Caco-2 (cell line): ENCODE measurements around the gene CERK. TPM values are rescaled to one million over a fixed set of nuclear protein-coding genes. Genes with fewer than 3 reads are reported as not detected.

Experiments
- BruUV-seq: library from RNA; stranded (reverse); fragments of 400-500 nt; replicated peaks from 2 replicates; lab custom pipeline; 2021; lab: Mats Ljungman, UMichigan
- CTCF ChIA-PET: fragments of 300-600 bp; sonication (Branson Sonifier 250); formaldehyde crosslinking; loops from one replicate; lab custom pipeline; 2022; ENCODE audit warnings: antibody characterized with exemption; lab: Charles Lee
- POLR2A ChIA-PET: fragments of 300-600 bp; sonication (Branson Sonifier 250); formaldehyde crosslinking; loops from one replicate; lab custom pipeline; 2022; ENCODE audit warnings: antibody characterized with exemption; lab: Charles Lee
- DNase-seq, 2 experiments: peaks; one replicate each; pipeline versions ENCODE4 v3.0.0 to v3.0.0-alpha.2; 2020 to 2022
- H3K27me3 ChIP-seq: replicated peaks from 2 replicates; pipeline ENCODE4 v1.6.0; 2011; ENCODE audit warnings: low read length; ENCODE audit not compliant: control insufficient read depth, insufficient read depth
- H3K36me3 ChIP-seq: 2 replicates; pipeline ENCODE4 v1.5.1; 2011; ENCODE audit warnings: low read length; ENCODE audit not compliant: control insufficient read depth, insufficient read depth
- H3K4me1 ChIP-seq: fragments of 250-450 bp; sonication (Bioruptor Pico); 2 replicates; pipeline ENCODE4 v1.5.1; 2020; ENCODE audit warnings: mild to moderate bottlenecking
- H3K4me3 ChIP-seq: 2 replicates; pipeline ENCODE4 v1.5.1; 2011; ENCODE audit warnings: low read depth, mild to moderate bottlenecking, control low read depth, low read length
- H3K9me3 ChIP-seq: fragments of 250-450 bp; sonication (Bioruptor Pico); 2 replicates; pipeline ENCODE4 v1.5.1; 2020; ENCODE audit warnings: mild to moderate bottlenecking, moderate library complexity
- H3K27ac Mint-ChIP-seq: one replicate; pipeline ENCODE4 v1.8.0; 2022; ENCODE audit warnings: mixed read lengths; ENCODE audit not compliant: unreplicated experiment
- H3K27me3 Mint-ChIP-seq: one replicate; pipeline ENCODE4 v1.8.0; 2022; ENCODE audit warnings: mixed read lengths; ENCODE audit not compliant: insufficient read depth, unreplicated experiment
- H3K36me3 Mint-ChIP-seq: one replicate; pipeline ENCODE4 v1.8.0; 2022; ENCODE audit warnings: mild to moderate bottlenecking, mixed read lengths; ENCODE audit not compliant: insufficient read depth, unreplicated experiment
- H3K4me1 Mint-ChIP-seq: one replicate; pipeline ENCODE4 v1.8.0; 2022; ENCODE audit warnings: low read depth, mixed read lengths; ENCODE audit not compliant: unreplicated experiment
- H3K4me3 Mint-ChIP-seq: one replicate; pipeline ENCODE4 v1.8.0; 2022; ENCODE audit warnings: mild to moderate bottlenecking, moderate library complexity, mixed read lengths; ENCODE audit not compliant: unreplicated experiment
- H3K9me3 Mint-ChIP-seq: one replicate; pipeline ENCODE4 v1.8.0; 2022; ENCODE audit warnings: mixed read lengths; ENCODE audit not compliant: unreplicated experiment
- intact Hi-C: fragments of 100-400 bp; cut with micrococcal nuclease; formaldehyde crosslinking; loops from one replicate; pipeline ENCODE4 v1.10.0; 2022; ENCODE audit not compliant: unreplicated experiment
- total RNA-seq: library from RNA; stranded (reverse); gene quantifications from 2 replicates; pipeline ENCODE4 v1.2.3, GENCODE V29; 2022
- TF ChIP-seq, protein P1 (sequence below), 2 experiments: fragments of 200-600 bp in 1 of 2; IDR thresholded peaks; 1 replicate in 1 of 2; 2 replicates in 1 of 2; pipeline versions ENCODE4 v1.5.1 to v1.8.0; 2011 to 2022; ENCODE audit warnings: antibody characterized with exemption in 1 of 2, control low read depth in 1 of 2, inconsistent platforms in 1 of 2, low read depth in 1 of 2, low read length in 1 of 2, mild to moderate bottlenecking in 1 of 2, moderate library complexity in 1 of 2; ENCODE audit not compliant: insufficient read depth in 1 of 2, severe bottlenecking in 1 of 2, unreplicated experiment in 1 of 2

CERK gene
- total RNA-seq, 1 experiment from 2014 or later, result 35.0 TPM

DNA sequence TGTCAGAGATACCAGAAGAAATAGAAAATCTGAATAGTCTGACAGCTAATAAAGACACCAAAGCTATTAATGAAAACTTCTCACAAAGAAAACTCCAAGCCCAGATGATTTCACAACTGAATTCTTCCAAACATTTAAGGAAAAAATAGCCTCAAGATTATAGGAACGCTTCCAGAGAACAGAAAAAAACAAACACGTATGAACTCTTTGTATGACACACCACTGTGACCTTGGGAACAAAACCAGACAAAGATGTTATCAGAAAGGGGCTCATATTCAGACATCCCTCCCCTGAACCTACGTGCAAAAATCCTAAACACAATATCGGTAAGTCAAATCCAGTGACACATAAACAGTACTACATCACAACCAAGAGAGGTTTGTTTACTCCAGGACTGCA, 23.5 kb downstream of the CERK start:
- no peaks in the 10 kb centered on the region for H3K9me3 ChIP-seq
- Mint-ChIP-seq H3K4me3 (no peak overlapping the region), H3K4me1 (no peaks in the 10 kb centered on the region), H3K36me3 (peaks cover 33% of the 10 kb centered on the region), H3K9me3 (no peaks in the 10 kb centered on the region), H3K27me3 (no peaks in the 10 kb centered on the region), H3K27ac (no peak overlapping the region)
- intact Hi-C loops, result no loop called here
- no TSS peak for BruUV-seq
- DNase-seq, result no peak
- H3K4me1 ChIP-seq, result no peaks in the 10 kb centered on the region
- ChIA-PET CTCF (no interaction called here), POLR2A (no interaction called here)
- no peaks in the 10 kb centered on the region for H3K27me3 ChIP-seq
- no peaks in the 10 kb centered on the region for H3K36me3 ChIP-seq
- TF ChIP-seq, protein P1, sequence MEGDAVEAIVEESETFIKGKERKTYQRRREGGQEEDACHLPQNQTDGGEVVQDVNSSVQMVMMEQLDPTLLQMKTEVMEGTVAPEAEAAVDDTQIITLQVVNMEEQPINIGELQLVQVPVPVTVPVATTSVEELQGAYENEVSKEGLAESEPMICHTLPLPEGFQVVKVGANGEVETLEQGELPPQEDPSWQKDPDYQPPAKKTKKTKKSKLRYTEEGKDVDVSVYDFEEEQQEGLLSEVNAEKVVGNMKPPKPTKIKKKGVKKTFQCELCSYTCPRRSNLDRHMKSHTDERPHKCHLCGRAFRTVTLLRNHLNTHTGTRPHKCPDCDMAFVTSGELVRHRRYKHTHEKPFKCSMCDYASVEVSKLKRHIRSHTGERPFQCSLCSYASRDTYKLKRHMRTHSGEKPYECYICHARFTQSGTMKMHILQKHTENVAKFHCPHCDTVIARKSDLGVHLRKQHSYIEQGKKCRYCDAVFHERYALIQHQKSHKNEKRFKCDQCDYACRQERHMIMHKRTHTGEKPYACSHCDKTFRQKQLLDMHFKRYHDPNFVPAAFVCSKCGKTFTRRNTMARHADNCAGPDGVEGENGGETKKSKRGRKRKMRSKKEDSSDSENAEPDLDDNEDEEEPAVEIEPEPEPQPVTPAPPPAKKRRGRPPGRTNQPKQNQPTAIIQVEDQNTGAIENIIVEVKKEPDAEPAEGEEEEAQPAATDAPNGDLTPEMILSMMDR (IDR thresholded peaks at IDR 0.05; ENCODE audit: insufficient read depth in 1 of 2, low read depth in 1 of 2, low read length in 1 of 2, severe bottlenecking in 1 of 2, unreplicated experiment in 1 of 2), result no peak
- H3K4me3 ChIP-seq, result no peak overlapping the region

DNA sequence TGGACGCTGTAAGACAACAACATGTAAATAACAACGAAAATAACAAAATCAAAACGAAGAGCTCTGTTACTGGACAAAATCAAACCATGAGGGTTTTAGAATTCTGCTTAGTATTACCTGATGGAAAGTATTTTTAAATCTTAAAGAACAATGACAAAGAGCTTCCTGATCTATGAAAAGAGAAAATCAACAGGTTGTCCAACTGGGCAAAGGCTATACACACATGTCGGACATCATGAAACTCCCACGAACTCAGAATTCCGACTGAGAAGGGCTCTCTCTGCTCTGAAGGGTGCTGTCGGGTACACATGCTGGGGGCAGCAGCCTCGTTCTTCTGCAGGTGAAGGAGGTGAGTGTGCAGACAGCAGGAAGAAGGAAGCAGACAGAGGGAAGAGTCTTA, 25.8 kb downstream of the CERK start:
- H3K27me3 ChIP-seq, result no peaks in the 10 kb centered on the region
- Mint-ChIP-seq H3K36me3 (peaks cover 35% of the 10 kb centered on the region), H3K4me3 (no peak overlapping the region), H3K4me1 (no peaks in the 10 kb centered on the region), H3K27me3 (no peaks in the 10 kb centered on the region), H3K9me3 (no peaks in the 10 kb centered on the region), H3K27ac (no peak overlapping the region)
- no peak for DNase-seq
- no peaks in the 10 kb centered on the region for H3K9me3 ChIP-seq
- no peaks in the 10 kb centered on the region for H3K4me1 ChIP-seq
- no TSS peak for BruUV-seq
- no peak overlapping the region for H3K4me3 ChIP-seq
- ChIA-PET CTCF (no interaction called here), POLR2A (no interaction called here)
- TF ChIP-seq, protein P1 (IDR thresholded peaks at IDR 0.05; ENCODE audit: insufficient read depth in 1 of 2, low read depth in 1 of 2, low read length in 1 of 2, severe bottlenecking in 1 of 2, unreplicated experiment in 1 of 2), result no peak
- H3K36me3 ChIP-seq, result 0 out of 2 replicates have a peak, but pooled peaks cover 1% of the 10 kb centered on the region
- intact Hi-C loops, result no loop called here

DNA sequence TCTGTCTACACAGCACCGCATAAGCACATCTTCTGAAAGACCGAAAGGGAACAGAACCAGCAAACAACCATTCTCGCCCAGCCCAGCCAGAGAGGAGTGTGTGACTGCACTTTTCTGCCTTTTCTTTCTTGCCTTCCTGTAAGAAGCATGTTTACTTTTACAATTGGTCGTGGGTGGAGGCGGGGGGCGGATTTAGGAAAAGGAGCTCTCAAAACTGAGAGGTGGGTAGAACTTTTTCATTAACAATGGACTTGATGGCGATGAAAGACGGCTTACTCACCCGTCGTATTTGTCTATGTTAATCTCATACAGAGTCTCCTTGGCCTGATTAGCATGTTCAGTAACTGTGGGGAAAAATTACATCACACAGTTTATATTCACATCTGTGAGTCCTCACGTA, 27.2 kb downstream of the CERK start:
- Histone ChIP-seq H3K9me3 (no peaks in the 10 kb centered on the region), H3K4me1 (no peaks in the 10 kb centered on the region), H3K27me3 (no peaks in the 10 kb centered on the region), H3K36me3 (peaks cover 1% of the 10 kb centered on the region; the same call in 1 of the 2 replicates), H3K4me3 (no peak overlapping the region)
- TF ChIP-seq, protein P1 (IDR thresholded peaks at IDR 0.05; ENCODE audit: insufficient read depth in 1 of 2, low read depth in 1 of 2, low read length in 1 of 2, severe bottlenecking in 1 of 2, unreplicated experiment in 1 of 2), result no peak
- ChIA-PET CTCF (no interaction called here), POLR2A (no interaction called here)
- no peak for DNase-seq
- no peak overlapping the region for H3K27ac Mint-ChIP-seq
- H3K27me3 Mint-ChIP-seq, result no peaks in the 10 kb centered on the region
- H3K4me3 Mint-ChIP-seq, result no peak overlapping the region
- no peaks in the 10 kb centered on the region for H3K4me1 Mint-ChIP-seq
- no peaks in the 10 kb centered on the region for H3K9me3 Mint-ChIP-seq
- peaks cover 43% of the 10 kb centered on the region for H3K36me3 Mint-ChIP-seq
- intact Hi-C loops, result no loop called here
- BruUV-seq, result no TSS peak
